ENCODE data around the gene SOWAHA.

GRCh38 chr5:132821791-132822190 lies 8.7 kb downstream of the SOWAHA start:
- TF ChIP-seq CTCF (conservative IDR thresholded peaks at IDR 0.05 in 1 of 2, IDR thresholded peaks at IDR 0.05 in 1 of 2; ENCODE audit: low read depth in 1 of 2, low read length in 2 of 2) (no peak), EZH2 (IDR thresholded peaks at IDR 0.05; ENCODE audit: low read length, missing control alignments) (no peak)

Measured in fibroblast of lung (primary cell).